C4-2B (cell line): ENCODE measurements around the gene PPM1L.

Experiments used
- CTCF ChIP-seq: fragments of 450-650 bp; conservative IDR thresholded peaks from 2 replicates; pipeline ENCODE4 v1.5.1; 2017; ENCODE audit warnings: mild to moderate bottlenecking
- ZFX ChIP-seq: fragments of 450-650 bp; IDR thresholded peaks from 2 replicates; pipeline ENCODE4 v1.6.1; 2017

- TF ChIP-seq CTCF (no peak), ZFX (no peak)
Observed at GRCh38 chr3:161051856-161052255, 295.8 kb downstream of the PPM1L start.
